Transverse colon (tissue), 4 donors: Measurements from ENCODE around the gene CRB2. TPM values are rescaled to one million over a fixed set of nuclear protein-coding genes. Genes with fewer than 3 reads are reported as not detected.
A peak's percentile ranks its signal among the peaks of the same experiment; 100 is the strongest.

Experiments used
- DNase-seq: peaks from one replicate; pipeline ENCODE4 v3.0.0-alpha.2; 2019
- H3K27ac ChIP-seq, 4 donors: fragments of 200-600 bp; sonication (generic); 2 replicates each; pipeline ENCODE4 v1.5.1; 2016 to 2018; ENCODE audit warnings: inconsistent platforms in 4 of 4
- H3K27me3 ChIP-seq: fragments of 200-600 bp; sonication (generic); 2 replicates; pipeline ENCODE4 v1.5.1; 2017; ENCODE audit warnings: inconsistent platforms
- H3K36me3 ChIP-seq, 4 donors: fragments of 200-600 bp; sonication (generic); 2 replicates each; pipeline ENCODE4 v1.5.1; 2017 to 2019; ENCODE audit warnings: inconsistent platforms in 4 of 4
- H3K4me1 ChIP-seq, 4 donors: fragments of 200-600 bp; sonication (generic); 2 replicates each; pipeline ENCODE4 v1.5.1; 2017 to 2020; ENCODE audit warnings: inconsistent platforms in 4 of 4
- H3K4me3 ChIP-seq, 4 donors: fragments of 200-600 bp; sonication (generic); 1 replicate in 1 of 4; 2 replicates in 3 of 4; pipeline versions ENCODE4 v1.5.1 to v1.6.1; 2017 to 2019; ENCODE audit warnings: inconsistent platforms in 4 of 4
- H3K9me3 ChIP-seq, 2 donors: fragments of 200-600 bp; sonication (generic); 2 replicates each; pipeline ENCODE4 v1.5.1; 2017 to 2019; ENCODE audit warnings: inconsistent platforms in 2 of 2
- EP300 ChIP-seq: sonication (generic); formaldehyde crosslinking; IDR thresholded peaks from one replicate; pipeline ENCODE4 v1.6.1; 2017; ENCODE audit warnings: antibody characterized with exemption, low read depth
- POLR2A ChIP-seq: fragments of 450-650 bp; IDR thresholded peaks from one replicate; pipeline ENCODE4 v1.6.1; 2016; ENCODE audit warnings: antibody characterized with exemption, mild to moderate bottlenecking, moderate library complexity
- POLR2AphosphoS5 ChIP-seq, 3 donors: sonication (generic); formaldehyde crosslinking; IDR thresholded peaks; one replicate each; pipeline ENCODE4 v1.6.1; 2016; ENCODE audit warnings: antibody characterized with exemption in 3 of 3
- WGBS, 2 donors: methylation state at CpG; one replicate each; pipeline ENCODE4 v1.1.5; 2018; ENCODE audit warnings: low coverage in 1 of 2; 5-methylcytosine and 5-hydroxymethylcytosine counted together
- in situ Hi-C, 4 donors: fragments of 200-750 bp; cut with MboI; loops; one replicate each; pipeline versions ENCODE4 v1.15.0 to v1.15.1; 2017; ENCODE audit warnings: low sequenced_read_pairs in 3 of 4, low pct_ligation_motif_present in 1 of 4, low pct_unique_long_range_greater_than_20kb in 1 of 4
- intact Hi-C: fragments of 100-400 bp; cut with DNase I; formaldehyde crosslinking; loops from one replicate; pipeline ENCODE4 v1.15.1; 2023; ENCODE audit warnings: low total_unique reads
- total RNA-seq, 4 donors: library from RNA; depleted of rRNA; stranded (reverse); fragments of >200 nt; gene quantifications; one replicate each; pipeline ENCODE4 v1.1.0, GENCODE V29; 2016
- TF ChIP-seq, protein P1 (sequence below), 5 experiments: fragments of 200-600 bp in 3 of 5; fragments of 450-650 bp in 2 of 5; sonication (generic) in 3 of 5; IDR thresholded peaks; 1 replicate in 2 of 5; 2 replicates in 3 of 5; pipeline ENCODE4 v1.5.1; 2016 to 2017; ENCODE audit warnings: antibody characterized with exemption in 5 of 5, inconsistent platforms in 3 of 5, mild to moderate bottlenecking in 2 of 5, moderate library complexity in 1 of 5

The CRB2 gene
- total RNA-seq, 4 donors from 2014 or later: 0.32 to 0.82 (median 0.75) TPM; not detected in 1

DNA sequence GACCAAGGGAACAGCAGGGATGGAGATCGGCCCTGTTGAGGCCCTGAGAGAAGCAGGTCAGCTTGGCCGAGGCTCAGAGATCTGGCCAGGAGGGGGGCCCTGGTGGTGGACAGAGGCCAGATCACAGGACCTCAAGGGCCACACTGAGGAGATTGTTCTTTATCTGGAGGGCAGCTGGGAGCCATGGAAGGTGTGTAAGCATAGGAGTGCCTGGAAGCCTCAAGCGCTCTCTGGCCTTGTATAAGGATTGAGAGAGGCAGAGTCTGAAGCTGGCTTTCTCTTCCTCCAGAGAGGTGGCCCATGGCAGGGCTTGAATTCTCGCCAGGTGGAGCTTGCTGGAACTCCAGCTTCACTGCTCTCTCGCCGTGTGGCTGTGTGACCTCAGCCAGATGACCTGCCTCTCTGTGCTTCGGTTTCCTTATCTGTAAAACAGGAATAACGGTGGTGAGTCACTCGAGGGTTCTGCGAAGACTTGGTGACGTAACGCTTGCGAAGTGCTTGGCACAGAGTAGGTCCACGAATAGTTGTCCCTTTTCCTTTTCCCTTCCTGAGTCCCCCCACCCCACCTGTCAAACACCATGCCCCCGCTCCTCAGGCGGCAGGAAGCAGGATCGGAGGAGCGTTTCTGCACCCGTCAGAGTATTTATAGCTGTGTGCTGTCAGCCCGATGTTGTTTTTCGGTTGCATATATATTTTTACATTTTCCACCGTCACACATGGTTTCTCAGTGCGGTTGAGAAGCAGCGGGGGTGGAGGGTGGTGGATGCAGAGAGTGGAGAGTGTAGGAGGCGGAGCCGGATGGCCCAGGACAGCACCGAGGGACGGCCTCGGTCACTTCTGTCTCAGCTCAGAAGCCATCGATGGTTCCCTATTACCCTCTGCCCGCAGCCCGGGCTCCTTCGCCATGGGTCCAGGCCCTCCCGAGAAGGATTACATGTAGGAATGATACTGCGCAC lies 17.0 kb upstream of the CRB2 start:
- H3K4me1 ChIP-seq: peaks cover 0 to 19% (median 9%) of the 10 kb centered on the region in 4 donors
- H3K27me3 ChIP-seq: no peaks in the 10 kb centered on the region
- H3K9me3 ChIP-seq: no peaks in the 10 kb centered on the region
- TF ChIP-seq EP300 (no peak), POLR2A (no peak), POLR2AphosphoS5 (IDR thresholded peaks at IDR 0.05) (no peak)
- TF ChIP-seq, protein P1, sequence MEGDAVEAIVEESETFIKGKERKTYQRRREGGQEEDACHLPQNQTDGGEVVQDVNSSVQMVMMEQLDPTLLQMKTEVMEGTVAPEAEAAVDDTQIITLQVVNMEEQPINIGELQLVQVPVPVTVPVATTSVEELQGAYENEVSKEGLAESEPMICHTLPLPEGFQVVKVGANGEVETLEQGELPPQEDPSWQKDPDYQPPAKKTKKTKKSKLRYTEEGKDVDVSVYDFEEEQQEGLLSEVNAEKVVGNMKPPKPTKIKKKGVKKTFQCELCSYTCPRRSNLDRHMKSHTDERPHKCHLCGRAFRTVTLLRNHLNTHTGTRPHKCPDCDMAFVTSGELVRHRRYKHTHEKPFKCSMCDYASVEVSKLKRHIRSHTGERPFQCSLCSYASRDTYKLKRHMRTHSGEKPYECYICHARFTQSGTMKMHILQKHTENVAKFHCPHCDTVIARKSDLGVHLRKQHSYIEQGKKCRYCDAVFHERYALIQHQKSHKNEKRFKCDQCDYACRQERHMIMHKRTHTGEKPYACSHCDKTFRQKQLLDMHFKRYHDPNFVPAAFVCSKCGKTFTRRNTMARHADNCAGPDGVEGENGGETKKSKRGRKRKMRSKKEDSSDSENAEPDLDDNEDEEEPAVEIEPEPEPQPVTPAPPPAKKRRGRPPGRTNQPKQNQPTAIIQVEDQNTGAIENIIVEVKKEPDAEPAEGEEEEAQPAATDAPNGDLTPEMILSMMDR (IDR thresholded peaks at IDR 0.05): no peak
- 36 to 68% methylated on average over 5 to 35 of the region's 35 CpGs for WGBS, 2 donors
- peak; percentile 68 for DNase-seq
- no peaks in the 10 kb centered on the region for H3K36me3 ChIP-seq
- H3K4me3 ChIP-seq: peak overlapping the region in 3 of 4 donors; percentile 1 to 23 (median 1)
- peak overlapping the region; percentile 14 to 62 (median 42) for H3K27ac ChIP-seq
- in situ Hi-C loops (no loop called here), intact Hi-C loops (no loop called here)

DNA sequence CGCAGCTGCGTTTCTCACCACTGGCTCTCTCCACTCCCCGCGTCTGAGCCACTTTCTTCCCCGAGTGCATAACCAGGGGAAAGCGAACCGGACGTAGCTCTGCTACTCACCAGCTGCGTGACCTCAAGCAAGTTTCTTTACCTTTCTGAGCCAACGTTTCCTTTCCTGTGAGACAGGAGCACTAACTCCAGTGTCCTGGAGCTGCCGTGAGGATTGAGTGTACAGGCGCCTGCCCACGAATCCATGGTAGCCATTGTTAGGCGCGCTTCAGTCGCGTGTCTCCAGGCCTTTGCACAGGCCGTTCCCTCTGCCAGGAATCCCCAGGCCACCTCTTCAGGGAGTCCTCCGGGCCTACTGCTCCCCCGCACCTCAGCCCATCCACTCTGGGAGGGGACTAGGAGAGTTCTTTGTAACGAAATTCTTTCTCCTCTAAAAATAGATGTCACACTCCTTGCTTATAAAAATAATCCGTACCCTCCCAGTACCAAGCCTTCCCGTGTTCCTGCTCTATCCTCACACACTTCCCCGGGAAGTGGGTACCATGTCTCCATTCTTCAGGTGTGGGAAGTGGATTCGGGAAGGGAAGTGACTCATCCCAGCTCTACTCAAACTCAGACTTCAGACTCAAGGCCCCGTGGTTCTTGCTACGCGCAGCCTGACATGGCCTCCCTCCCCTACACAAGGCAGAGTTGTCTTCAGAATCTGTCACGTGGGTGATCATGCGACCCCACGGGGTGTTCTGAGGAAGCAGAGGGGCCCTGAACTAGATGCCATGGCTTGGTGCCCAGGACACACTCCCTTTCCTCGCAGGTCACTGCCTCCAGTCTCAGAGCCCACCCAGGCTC lies 16.1 kb upstream of the CRB2 start:
- intact Hi-C loops: loop anchor here (10.0 kb wide), 1 partner anchor 75 kb away; the partner anchor contains the start of gene STRBP
- in situ Hi-C loops: loop anchor here in 1 of 4 donors (10.0 kb wide), 1 partner anchor 255 kb away; no protein-coding TSS in a partner anchor

DNA sequence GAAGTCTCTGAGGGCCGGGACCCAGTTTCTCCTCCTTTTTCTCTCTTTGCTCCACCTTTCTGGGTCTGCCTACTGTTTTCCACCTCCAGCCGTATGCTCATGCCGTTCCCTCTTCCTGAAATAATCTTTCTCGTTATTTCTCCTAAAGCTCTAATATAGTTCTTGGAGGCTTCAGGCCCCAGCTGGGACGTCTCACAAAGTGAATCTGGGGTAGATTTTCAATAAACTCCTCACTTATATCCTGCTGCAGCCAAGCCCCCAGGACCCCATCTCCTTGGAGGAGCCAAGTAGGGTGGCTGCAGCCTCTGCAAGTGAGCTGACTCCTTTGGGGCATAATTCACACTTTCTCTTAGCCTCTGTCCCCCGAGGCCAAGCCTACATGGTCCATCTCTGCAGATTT lies 14.2 kb upstream of the CRB2 start:
- Histone ChIP-seq H3K36me3 (no peaks in the 10 kb centered on the region), H3K27me3 (no peaks in the 10 kb centered on the region), H3K4me3 (no peak overlapping the region), H3K9me3 (no peaks in the 10 kb centered on the region), H3K4me1 (peaks cover 0 to 13% (median 4%) of the 10 kb centered on the region in 4 donors), H3K27ac (no peak overlapping the region)
- TF ChIP-seq POLR2AphosphoS5 (IDR thresholded peaks at IDR 0.05): no peak
- in situ Hi-C loops: loop anchor here in 1 of 4 donors (10.0 kb wide), 1 partner anchor 257 kb away; no protein-coding TSS in a partner anchor
- WGBS, 2 donors: 75% methylated on average over 6 of the region's 6 CpGs; no CpG with 5 or more reads in 1 of the 2 donors
- intact Hi-C loops: loop anchor here (10.0 kb wide), 1 partner anchor 77 kb away; the partner anchor contains the start of gene STRBP
- DNase-seq: no peak

More for the DNA sequence above, 16.1 kb upstream of the CRB2 start:
- TF ChIP-seq EP300: no peak
- no peak for TF ChIP-seq POLR2AphosphoS5 (IDR thresholded peaks at IDR 0.05)
- no peak for TF ChIP-seq POLR2A
- TF ChIP-seq, protein P1 (IDR thresholded peaks at IDR 0.05): no peak
- Histone ChIP-seq H3K36me3 (no peaks in the 10 kb centered on the region), H3K4me3 (peak overlapping the region in 3 of 4 donors; percentile 1 to 23 (median 1)), H3K4me1 (peaks cover 0 to 19% (median 9%) of the 10 kb centered on the region in 4 donors), H3K27me3 (no peaks in the 10 kb centered on the region), H3K9me3 (no peaks in the 10 kb centered on the region), H3K27ac (peak overlapping the region; percentile 14 to 62 (median 42))
- WGBS, 2 donors: 64% methylated on average over 32 of the region's 32 CpGs; no CpG with 5 or more reads in 1 of the 2 donors
- DNase-seq: peak; percentile 47

DNA sequence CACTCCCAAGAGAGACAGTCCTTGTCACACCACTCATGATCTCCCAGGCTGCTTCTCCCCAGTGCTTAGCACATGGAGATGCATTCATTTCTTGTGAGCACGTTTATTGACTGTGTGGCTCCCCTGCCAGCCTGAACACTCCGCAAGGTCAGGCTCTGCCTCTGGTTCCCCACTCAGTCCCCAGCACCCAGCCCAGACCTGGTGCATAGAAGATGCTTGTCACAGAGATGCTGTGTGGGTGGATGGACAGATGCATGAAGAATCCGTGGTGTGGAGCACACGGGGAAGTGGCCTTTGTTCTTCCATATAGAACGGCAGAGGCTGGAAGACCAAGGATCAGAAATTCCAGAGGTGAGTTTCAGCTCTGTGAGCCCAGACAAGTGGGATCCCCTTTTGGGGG lies 13.8 kb upstream of the CRB2 start:
- no peaks in the 10 kb centered on the region for H3K36me3 ChIP-seq
- 86% methylated on average over 5 of the region's 5 CpGs; no CpG with 5 or more reads in 1 of the 2 donors for WGBS, 2 donors
- H3K4me3 ChIP-seq: no peak overlapping the region
- H3K4me1 ChIP-seq: peaks cover 0 to 13% (median 4%) of the 10 kb centered on the region in 4 donors
- no peaks in the 10 kb centered on the region for H3K27me3 ChIP-seq
- DNase-seq: no peak
- TF ChIP-seq, protein P1 (IDR thresholded peaks at IDR 0.05): no peak
- TF ChIP-seq POLR2AphosphoS5 (IDR thresholded peaks at IDR 0.05) (no peak), EP300 (no peak), POLR2A (no peak)
- in situ Hi-C loops: loop anchor here in 1 of 4 donors (10.0 kb wide), 1 partner anchor 257 kb away; no protein-coding TSS in a partner anchor
- no peaks in the 10 kb centered on the region for H3K9me3 ChIP-seq
- intact Hi-C loops: loop anchor here (10.0 kb wide), 1 partner anchor 77 kb away; the partner anchor contains the start of gene STRBP
- no peak overlapping the region for H3K27ac ChIP-seq
